Measurements from ENCODE around the gene FECH.

GRCh38 chr18:57502624-57503023 lies 83.9 kb downstream of the FECH start:
- TF ChIP-seq ESRRA (IDR thresholded peaks at IDR 0.05; ENCODE audit: borderline replicate concordance, low read length) (no peak), POLR2A (IDR thresholded peaks at IDR 0.05; ENCODE audit: low read length) (no peak), CEBPB (IDR thresholded peaks at IDR 0.05) (no peak)

All from A549 (cell line).